Activated gamma-delta T cell (primary cell): ENCODE data around the gene MEPE.
A peak's percentile ranks its signal among the peaks of the same experiment; 100 is the strongest.

Experiments used
- DNase-seq: peaks from one replicate; lab custom pipeline; 2025; lab: John Stamatoyannopoulos, UW

Gene MEPE

DNA sequence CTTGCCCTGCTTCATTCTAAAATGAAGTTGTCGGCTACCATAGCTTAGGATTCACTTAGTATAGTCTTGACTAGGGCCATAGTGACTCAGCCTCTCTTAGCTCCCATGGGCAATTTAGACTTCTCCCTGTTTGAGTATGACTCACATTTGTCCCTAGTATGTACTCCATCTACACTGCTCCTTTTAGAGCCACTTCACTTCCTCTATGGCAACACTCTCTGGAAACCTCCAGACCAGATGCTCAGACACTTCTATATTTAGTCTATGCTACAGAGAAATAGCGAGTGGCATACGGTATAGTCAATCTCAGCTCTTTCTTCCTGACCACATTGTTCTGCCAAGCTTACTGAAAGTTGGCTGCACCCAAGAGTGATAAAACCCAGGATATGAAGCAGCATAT lies 11.2 kb downstream of the MEPE start:
- no peak for DNase-seq

DNA sequence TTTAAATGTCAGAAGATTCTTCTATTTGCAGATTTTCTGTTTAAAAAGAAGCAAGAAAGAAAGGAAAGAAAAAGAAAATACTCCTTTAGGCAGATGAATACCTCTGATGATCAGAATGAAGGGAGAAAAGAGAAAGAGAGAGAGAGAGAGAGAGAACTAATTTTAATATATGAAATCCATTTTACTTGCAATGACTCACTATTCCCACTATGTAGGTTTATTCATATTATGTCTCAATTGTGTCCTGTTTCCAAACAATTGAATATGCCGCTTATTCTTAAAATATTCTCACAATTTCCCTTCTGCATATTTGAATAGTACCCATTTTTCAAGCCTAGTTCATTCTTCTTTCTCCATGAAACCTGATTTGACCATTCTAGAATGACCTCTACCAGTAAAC lies 11.7 kb downstream of the MEPE start:
- DNase-seq, result no peak

DNA sequence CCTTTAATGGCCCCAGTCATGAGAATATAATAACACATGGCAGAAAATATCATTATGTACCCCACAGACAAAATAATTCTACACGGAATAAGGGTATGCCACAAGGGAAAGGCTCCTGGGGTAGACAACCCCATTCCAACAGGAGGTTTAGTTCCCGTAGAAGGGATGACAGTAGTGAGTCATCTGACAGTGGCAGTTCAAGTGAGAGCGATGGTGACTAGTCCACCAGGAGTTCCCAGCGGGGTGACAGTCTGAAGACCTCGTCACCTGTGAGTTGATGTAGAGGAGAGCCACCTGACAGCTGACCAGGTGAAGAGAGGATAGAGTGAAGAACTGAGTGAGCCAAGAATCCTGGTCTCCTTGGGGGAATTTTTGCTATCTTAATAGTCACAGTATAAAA lies 13.5 kb downstream of the MEPE start:
- no peak for DNase-seq

DNA sequence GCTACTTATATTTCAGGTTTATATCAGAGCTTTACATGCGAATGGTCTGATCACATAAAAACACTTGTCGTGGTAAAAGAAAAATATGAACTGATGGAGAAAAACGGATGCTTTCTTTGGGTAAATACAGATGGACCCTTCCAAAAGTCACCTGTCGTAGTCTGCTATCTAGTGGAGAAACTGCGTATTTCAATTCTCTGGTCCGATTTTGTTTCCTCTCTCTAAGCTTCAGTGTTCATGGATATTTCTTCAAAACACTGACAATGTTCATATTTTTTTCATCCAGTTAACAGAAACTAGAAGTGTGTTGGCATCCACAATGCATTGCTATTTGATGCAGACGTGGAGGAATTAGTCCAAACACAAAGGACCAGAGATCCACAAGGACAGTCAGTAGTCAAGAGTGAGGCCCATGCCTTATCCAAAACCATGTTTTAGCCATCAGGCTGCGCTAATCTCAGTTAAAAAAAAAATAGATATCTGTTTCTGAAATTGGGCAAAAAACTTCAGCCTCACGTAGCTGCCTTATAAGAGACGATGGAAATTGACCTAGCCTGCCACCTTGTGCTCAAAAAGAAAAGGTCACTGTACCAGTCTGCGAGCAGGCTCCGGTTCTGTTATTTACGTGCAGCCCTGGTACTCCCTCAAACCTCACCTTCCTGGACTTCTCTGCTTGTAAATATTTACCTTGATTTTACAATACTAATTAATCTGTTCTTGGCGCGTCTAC lies 16.0 kb downstream of the MEPE start:
- DNase-seq, result no peak

DNA sequence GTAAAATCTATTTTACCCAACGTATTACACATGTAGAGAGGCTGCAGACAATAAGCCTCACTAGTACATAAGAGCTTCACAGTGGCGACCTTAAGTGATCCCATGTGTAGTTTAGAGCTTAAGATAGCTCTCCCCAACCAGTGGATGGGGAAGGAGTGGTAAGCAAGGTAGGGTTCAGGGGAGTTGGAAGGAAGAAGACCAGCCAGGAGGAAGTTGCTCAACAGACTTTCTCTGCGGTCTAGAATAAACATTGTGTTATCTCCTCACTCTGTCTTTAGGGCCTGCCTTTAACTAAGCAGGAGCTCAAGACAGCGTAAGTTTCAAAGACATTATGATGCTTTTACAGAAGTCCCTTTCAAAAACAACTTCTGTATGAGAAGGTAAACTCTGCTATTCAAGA lies 16.8 kb downstream of the MEPE start:
- DNase-seq, result no peak

DNA sequence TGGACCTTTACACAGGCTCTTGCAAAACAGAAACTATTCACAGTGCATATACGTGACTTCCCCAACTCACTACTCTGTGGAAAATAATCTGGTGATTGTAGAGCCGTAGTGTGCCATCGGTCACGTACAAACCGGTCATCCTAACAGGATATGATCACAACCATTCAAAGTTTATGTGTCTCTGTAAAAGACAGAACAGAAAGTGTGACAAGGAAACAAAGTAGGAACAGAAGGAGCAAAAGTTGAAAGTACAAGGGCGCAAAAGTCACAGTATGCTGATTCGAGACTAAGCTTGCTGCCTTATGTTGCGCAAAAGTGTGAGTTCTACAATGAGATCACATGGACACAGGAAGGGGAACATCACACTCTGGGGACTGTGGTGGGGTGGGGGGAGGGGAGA lies 18.6 kb downstream of the MEPE start:
- no peak for DNase-seq

DNA sequence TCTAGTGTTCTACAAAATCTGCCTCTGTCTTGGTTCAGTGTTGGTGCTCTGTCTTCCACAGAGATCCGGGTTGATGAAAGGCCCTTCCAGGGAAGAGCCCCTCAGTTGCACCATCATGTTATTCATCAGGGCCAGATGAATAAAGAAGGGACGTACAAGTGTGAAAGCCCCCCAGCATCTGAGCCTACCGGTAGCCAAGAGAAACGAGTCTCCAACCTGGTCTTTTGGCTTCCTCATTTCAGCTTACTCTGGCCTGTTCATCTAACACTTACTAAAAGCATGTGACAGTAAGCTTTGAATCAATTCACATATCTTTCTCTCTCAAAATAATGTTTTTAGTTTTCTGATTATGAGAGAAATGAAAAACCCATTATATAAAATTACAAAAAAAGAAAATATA lies 19.2 kb downstream of the MEPE start:
- DNase-seq, result no peak

DNA sequence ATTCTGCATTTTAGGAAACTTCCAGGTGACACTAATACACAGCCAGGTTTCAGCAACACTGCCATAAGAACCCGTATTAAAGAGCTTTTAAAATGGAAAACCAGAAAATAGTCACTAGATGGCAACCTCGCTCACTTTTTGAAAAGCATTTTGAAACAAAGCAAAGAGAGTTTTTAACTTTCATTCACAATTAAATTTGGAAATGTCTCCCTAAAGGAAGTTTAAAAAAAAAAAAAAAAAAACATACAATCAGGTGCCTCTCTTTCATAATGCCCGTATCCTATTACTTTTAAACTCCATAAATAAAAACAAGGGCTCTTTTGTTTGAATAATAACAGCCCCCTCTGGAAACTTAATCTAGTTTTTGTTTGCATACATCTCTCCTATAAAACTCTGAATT lies 20.3 kb downstream of the MEPE start:
- DNase-seq, result no peak

DNA sequence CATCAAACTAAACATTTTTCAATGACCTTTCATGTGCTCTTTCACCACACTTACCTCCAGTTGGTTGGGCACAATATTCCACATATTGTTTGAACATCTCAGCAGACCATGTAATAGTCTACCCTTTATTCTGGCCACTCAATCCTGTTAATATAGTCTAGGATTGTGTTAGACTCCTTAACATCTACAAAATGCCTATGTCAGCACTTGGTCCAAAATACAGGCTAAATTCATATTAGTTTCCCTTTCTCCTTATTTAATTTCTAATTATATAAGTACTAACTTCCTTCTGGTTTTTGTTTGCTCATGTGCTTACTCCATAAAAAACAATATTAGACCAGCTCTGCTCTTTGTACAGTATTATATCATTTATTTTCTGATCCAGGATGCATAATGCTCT lies 21.1 kb downstream of the MEPE start:
- DNase-seq, result no peak

DNA sequence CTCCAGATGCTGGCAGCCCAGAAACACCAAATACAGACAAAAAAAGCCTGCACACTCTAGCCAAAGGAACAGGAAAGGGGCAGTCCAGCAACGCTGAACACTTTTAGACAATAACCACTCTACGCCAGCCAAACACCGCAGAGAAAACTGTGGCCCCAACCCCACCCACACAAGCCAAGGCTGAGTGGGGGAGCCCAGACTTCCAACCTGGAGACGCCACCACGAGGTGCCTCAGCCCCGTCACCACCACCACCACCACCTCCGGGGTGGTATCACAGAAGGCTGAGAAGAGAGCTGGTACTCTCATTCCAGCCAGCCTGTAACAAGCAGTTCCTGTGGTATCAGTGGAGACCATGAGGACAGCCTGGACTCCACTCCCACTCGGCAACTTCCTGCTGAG lies 22.8 kb downstream of the MEPE start:
- DNase-seq, result no peak

DNA sequence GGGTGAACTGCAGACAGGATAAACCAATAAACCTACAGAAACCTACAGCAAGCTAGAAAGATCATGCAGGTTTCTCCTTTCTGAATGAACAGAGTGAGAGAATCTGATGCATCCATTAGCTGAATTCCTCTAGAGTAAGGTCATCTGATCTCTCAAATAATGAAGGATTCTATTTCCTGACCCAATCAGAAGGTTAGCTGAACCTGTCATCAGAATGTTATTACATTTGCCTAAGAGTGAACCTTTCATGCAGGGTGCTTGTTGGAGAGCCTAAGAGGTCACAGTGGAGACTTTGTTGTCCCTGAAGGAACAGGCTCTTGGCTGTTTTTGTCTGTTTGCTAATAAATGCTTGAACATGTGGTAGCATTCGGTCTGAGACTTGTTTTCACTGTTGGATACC lies 24.0 kb downstream of the MEPE start:
- no peak for DNase-seq

DNA sequence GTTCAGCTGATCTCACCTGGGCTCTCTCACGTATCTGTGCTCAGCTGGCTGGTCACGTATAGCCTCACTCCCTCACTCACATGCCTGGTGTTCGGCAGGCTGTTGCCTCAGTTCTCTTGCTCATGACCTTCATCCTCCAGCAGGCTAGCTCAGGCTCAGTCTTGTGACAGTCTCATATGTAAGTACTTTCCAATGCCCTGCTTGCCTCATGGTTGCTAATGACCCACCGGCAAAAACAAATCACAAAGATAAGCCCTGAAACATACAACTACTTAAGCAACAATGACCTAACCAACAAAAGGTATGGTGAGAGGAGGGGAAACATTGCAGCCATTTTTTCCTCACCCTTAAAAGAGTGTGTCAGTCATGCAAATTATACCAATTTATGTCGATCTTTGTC lies 25.0 kb downstream of the MEPE start:
- DNase-seq, result no peak

DNA sequence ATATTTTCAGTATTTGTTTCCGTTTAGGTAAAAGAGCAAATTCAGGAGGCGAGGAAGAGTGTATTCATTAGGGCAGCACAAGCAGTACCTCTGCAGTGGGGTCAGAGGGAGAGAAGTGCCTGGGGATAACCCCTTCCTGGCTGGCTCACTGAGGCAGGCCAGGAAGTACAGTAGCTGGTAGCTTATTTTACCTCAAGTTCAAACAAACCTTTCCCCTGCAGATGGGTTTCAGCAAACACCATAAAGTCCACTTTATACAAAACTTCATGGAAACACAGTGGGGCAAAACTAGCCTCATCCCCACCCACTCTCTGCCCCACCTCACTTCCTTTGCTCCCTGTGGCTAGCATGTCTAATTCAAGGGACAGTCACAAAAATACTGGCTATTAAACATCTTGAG lies 29.5 kb downstream of the MEPE start:
- no peak for DNase-seq

DNA sequence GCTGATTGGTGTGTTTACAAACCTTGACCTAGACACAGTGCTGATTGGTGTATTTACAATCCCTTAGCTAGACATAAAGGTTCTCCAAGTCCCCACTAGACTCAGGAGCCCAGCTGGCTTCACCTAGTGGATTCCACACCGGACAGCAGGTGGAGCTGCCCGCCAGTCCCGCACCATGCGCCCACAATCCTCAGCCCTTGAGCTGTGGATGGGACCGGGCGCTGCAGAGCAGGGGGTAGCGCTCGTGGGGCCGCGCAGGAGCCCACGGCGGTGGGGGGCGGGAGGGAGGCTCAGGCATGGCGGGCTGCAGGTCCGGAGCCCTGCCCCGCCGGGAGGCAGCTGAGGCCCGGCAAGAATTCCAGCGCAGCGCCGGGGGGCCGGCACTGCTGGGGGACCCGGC lies 30.7 kb downstream of the MEPE start:
- DNase-seq, result peak; percentile 3

DNA sequence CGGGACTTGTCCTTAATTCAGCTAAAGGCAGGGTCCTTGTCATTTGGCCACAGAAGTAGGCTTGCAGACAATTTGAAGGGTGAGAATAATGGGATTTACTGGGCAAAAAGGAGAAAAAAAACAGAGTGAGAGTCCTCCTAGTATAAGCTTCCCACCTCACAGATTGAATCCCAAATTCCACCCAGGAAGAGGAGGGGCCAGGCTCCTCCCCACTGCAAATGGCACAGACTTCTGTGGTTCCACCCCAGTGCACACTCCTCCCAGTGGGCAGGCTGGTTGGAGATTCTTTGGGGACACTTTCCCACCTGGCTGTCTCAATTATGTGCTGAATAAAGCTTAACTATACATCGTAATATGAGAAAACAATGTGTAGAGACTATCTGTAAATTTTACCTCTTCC lies 31.6 kb downstream of the MEPE start:
- DNase-seq, result no peak

DNA sequence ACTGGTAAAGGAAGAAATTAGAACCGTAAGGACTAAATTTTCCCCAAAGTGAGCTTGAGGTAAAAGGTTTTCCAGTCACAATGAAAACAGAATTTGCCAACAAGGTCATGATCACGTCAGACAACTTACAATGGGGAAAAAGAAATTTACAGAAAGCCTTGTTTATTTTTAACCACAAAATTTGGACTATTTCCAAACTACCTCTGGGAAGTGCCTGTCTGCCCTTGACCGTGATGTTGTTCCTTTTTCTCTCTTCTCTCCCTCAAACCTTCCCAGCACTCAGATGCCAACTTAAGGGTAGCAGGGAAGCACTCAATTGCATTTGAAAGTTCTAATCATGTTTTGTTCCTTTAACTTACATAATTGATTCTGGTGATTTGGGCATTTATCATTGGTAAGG lies 32.5 kb downstream of the MEPE start:
- DNase-seq, result no peak

DNA sequence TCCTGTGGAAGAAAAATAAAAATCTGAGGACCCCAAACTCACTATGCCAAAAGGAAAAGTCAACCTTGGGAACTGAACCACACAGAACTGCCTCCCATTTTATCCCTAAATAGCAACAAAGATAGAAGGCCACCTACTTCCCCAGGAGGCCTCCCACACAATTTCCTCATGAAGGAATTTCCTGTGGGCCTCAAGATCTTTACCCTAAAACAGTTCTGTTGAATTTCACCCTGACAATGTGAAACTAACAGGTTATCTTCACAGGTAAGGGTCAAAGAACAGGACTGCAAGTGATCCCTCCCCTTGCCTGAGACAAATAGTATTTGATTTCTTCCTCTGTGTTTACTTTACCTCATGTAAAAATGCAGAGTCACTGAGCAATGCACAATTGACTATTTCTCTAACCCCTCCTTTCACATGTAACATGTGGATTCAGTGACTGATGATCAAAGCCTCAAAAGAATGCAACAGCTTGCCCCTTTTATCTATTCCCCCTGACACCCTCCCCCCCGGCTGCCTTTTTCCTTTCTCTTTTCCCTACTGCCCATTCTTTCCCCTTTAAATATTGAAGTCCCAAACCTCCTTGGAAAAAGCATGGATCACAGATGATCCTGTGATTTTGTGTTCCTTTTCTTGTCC lies 33.3 kb downstream of the MEPE start:
- no peak for DNase-seq

DNA sequence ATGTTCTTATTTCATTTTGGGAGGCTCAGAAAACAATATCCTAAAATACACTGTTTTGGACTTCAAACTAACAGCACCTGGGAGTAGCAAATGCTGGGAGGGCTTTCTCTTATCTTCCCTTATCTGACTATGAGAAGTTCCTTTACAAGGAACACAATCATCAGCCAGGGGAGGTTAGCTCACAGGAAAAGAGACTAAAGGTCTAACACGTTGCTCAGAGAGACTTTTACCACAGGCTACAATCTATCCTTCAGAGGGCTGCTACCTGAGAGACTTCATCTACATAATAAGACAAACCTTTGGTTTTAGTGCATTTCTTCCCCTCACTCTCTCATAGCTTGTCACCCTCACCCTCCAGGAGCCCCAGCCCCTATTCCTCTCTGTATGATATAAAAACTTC lies 35.8 kb downstream of the MEPE start:
- no peak for DNase-seq

DNA sequence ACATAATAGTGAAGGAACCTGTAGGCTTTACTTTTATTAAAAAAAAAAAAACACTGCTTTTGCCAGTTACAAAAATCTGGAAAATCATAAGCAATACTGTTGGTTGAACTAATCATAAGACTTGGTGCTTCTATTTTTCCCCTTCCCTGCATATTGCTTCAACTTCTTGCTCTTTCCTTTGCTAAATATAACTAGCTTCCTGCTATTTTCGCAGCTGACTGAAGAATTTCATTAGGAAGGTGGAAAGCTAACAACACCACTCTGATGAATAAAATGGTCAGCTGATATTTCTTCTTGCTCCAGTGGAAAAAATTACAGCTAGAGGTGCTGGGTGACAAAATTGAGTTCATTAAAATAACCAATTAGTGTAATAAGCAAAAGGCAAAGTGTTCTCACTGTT lies 39.3 kb downstream of the MEPE start:
- no peak for DNase-seq

DNA sequence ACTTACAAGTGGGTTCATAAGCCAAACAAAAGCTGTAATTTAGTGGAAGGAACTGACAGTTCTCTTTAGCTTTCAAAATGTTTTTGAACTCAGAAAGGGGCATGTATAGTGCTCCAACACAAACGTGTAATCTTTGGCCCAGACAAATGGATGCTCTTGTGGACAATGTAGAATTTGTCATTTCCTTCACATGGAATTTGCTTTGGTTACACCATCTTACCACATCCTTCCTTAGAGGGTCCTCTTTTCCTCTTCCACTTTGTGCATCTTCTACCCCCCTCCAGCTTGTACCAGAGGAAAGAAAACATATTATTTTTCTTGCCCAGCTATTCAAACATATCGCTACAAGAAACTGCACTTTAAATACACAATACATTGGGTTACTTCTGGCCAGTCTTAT lies 42.4 kb downstream of the MEPE start:
- no peak for DNase-seq

DNA sequence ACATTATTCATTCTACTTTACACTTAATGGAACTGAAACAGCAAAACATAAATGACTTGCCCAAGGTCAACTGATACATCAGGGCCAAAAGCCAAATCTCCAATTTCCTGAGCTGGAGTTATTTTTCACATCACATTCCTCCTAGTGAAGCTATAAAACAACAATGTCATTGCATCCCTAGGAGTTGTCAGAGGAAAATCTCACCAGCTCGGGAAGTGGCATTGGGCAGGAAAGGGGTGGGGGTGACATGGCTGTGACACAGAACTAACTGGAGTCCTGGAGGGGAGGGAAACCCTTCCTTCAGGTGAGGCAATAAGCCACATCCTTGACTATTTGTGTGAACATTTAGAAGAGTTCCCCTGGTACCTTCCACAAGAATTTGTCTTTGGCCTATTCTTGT lies 47.3 kb downstream of the MEPE start:
- DNase-seq, result no peak

DNA sequence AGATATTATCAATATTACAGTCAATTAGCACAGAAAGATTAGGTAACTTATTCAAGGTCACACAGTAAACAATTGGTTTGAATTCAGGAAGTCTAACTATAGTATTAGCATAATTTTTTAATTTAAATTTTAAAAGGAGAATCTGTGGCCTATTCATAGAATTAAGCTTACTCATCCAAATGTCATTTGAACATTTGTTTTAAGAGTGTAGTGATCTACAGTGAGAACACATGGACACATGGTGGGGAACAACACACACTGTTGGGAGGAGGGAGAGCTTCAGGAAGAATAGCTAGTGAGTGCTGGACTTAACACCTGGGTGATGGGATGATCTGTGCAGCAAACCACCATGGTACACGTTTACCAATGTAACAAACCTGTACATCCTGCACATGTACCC lies 48.3 kb downstream of the MEPE start:
- no peak for DNase-seq

DNA sequence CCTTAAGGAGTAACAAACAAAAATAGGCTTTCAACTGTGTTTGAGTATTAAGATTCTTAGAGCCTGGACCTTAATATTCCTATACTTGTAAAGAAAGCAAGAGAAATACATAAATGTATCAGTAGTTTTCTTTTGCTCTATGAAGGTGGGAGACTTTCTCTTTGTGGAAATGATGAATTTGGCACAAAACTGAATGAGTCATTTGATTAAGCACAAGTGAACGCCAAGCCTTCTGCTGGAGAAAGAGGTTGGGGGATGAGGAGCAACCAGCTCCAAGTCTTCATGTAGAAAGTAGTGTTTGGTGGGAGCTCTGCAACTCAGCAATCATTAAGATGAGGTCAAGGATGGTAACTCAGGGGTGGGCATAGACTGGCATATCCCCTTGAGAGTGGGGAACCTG lies 49.6 kb downstream of the MEPE start:
- DNase-seq, result no peak

DNA sequence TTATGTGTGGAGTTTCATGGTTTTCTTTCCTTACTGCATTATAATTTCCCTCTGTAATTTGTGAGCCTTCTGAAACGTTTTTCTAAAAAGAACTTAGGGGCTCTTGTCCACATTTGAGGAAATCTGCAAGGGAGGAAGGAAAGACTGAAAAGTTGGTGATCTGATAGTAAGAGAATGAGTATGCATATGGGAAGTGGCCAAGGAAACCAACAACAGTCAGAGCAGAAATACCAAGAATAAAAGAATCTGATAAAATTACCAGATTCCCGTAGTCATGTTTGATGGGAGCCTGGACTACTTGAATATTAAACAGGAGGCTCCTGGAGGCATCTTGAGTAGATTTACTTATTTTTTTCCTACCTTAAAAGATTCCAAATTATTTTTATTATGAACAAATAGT lies 50.1 kb downstream of the MEPE start:
- no peak for DNase-seq
